ENCODE results near the gene GLS2.

Gene GLS2

DNA sequence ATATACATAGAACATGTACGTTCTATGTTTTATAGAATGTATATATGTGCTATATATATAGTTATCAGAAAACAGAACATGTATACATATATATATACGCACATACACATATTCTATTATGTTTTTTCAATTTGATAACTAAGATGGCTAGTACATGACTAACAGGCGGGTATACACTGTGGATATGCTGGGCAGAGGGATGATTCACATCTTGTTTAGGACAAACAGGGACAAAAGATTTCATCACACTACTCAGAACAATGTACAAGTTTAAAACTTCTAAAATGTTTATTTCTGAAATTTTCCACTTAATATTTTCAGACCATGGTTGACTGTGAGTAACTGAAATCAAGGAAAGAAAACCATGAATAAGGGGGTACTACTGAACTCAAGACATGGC lies 56.1 kb downstream of the GLS2 start:
- no peak for DNase-seq (ENCODE audit: low spot score)
- no peak overlapping the region for H3K27ac ChIP-seq
- TF ChIP-seq CTCF (IDR thresholded peaks at IDR 0.05) = no peak
- no peak overlapping the region for H3K4me3 ChIP-seq

DNA sequence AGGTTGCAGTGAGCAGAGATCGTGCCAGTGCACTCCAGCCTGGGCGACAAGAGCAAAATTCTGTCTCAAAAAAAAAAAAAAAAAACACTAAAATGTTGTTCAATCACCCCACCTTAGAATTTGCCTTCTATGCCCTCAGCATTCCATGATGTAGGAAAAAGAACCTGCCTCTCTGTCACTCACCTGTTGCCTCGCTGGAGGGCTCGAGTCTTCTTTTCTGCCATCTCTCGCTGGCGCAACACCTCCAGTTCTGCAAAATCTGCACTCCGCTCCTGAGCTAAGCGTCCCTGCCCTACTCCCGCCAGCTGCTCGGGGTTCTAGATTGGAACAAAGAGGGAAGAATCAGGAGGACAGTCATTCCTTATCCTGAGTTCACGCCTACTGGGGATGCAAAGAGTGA lies 56.7 kb downstream of the GLS2 start:
- Histone ChIP-seq H3K27ac (no peak overlapping the region), H3K4me3 (no peak overlapping the region)
- DNase-seq (ENCODE audit: low spot score) = no peak
- no peak for TF ChIP-seq CTCF (IDR thresholded peaks at IDR 0.05)

DNA sequence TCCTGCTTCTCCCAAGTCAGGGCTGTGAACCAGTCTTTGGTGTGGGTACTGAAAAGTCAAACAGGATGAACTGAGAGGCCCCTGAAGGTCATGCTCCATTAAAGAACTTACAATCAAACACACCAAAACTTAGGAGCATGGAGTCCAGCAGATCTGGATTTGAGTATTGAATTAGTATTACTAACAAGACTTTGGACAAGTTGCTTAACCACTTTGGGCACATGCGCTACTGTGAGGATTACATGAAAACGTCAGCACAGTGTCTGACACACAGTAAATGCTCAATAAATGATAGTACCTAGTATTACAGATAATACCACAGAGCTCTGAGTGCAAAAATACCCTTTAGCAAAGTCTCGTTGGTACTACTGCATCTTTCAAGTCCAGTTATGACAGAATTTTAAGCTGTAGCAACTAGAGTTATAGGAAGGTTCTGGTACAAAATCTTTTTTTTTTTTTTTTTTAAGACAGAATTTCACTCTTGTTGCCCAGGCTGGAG lies 62.0 kb downstream of the GLS2 start:
- TF ChIP-seq CTCF (IDR thresholded peaks at IDR 0.05) = no peak
- Histone ChIP-seq H3K4me3 (no peak overlapping the region), H3K27ac (no peak overlapping the region)
- DNase-seq (ENCODE audit: low spot score) = no peak

GRCh38 chr12:56425193-56425592 lies 62.8 kb downstream of the GLS2 start:
- TF ChIP-seq CTCF (IDR thresholded peaks at IDR 0.05) = no peak

More at GRCh38 chr12:56425193-56425592, 62.8 kb downstream of the GLS2 start:
- Histone ChIP-seq H3K4me3 (no peak overlapping the region), H3K27ac (no peak overlapping the region)
- no peak for DNase-seq (ENCODE audit: low spot score)
